SK-N-SH (cell line): ENCODE results near the gene SCN9A. TPM values are rescaled to one million over a fixed set of nuclear protein-coding genes. Genes with fewer than 3 reads are reported as not detected.

Source experiments
- CTCF ChIA-PET: fragments of 300-600, 350-600 bp; formaldehyde crosslinking; extraction: SDS; loops from one replicate; lab custom pipeline; 2021; lab: Yijun Ruan, JAX
- POLR2A ChIA-PET: fragments of 350-600 bp; sonication (Branson Sonifier 250); formaldehyde crosslinking; extraction: SDS; loops from one replicate; lab custom pipeline; 2020; ENCODE audit warnings: antibody characterized with exemption, inconsistent platforms; lab: Yijun Ruan, JAX
- DNase-seq: peaks from one replicate; pipeline ENCODE4 v3.0.0; 2012
- H2AFZ ChIP-seq: fragments of 200-600 bp; sonication (generic); 2 replicates; pipeline ENCODE4 v1.8.1; 2016; ENCODE audit warnings: antibody characterized with exemption, mild to moderate bottlenecking, low read depth
- H3F3A ChIP-seq: fragments of 200-600 bp; sonication (generic); replicated peaks from 2 replicates; pipeline ENCODE3; 2016; ENCODE audit warnings: antibody characterized with exemption, mild to moderate bottlenecking; ENCODE audit not compliant: insufficient read depth
- H3K27ac ChIP-seq, 2 experiments: fragments of 200-500 bp in 1 of 2; fragments of 200-600 bp in 1 of 2; sonication (Bioruptor generic) in 1 of 2; sonication (generic), shearing (Covaris generic) in 1 of 2; 2 replicates each; pipeline versions ENCODE4 v1.5.1 to v1.6.1; 2014 to 2016; ENCODE audit warnings: low read depth in 2 of 2, inconsistent platforms in 1 of 2, low read length in 1 of 2, mild to moderate bottlenecking in 1 of 2, mixed read lengths in 1 of 2
- H3K27me3 ChIP-seq: fragments of 200-600 bp; sonication (generic), shearing (Covaris generic); 2 replicates; pipeline ENCODE4 v1.6.1; 2016; ENCODE audit warnings: mixed run types; ENCODE audit not compliant: insufficient read depth
- H3K36me3 ChIP-seq, 2 experiments: fragments of 200-500 bp in 1 of 2; fragments of 200-600 bp in 1 of 2; sonication (Bioruptor generic) in 1 of 2; sonication (generic) in 1 of 2; replicated peaks in 1 of 2; 2 replicates each; pipeline versions ENCODE3 to v1.5.1; 2014 to 2016; ENCODE audit warnings: low read length in 1 of 2, mild to moderate bottlenecking in 1 of 2; ENCODE audit not compliant: insufficient read depth in 2 of 2, control insufficient read depth in 1 of 2
- H3K4me1 ChIP-seq, 2 experiments: fragments of 200-500 bp in 1 of 2; fragments of 200-600 bp in 1 of 2; sonication (Bioruptor generic) in 1 of 2; sonication (generic), shearing (Covaris generic) in 1 of 2; 2 replicates each; pipeline versions ENCODE4 v1.5.1 to v1.6.1; 2014 to 2016; ENCODE audit warnings: low read depth in 1 of 2, low read length in 1 of 2, mixed run types in 1 of 2; ENCODE audit not compliant: insufficient read depth in 2 of 2, control insufficient read depth in 1 of 2
- H3K4me2 ChIP-seq: fragments of 200-600 bp; sonication (generic), shearing (Covaris generic); 2 replicates; pipeline ENCODE4 v1.6.1; 2017; ENCODE audit warnings: mixed run types
- H3K4me3 ChIP-seq, 2 experiments: fragments of 200-500 bp in 1 of 2; fragments of 200-600 bp in 1 of 2; sonication (Bioruptor generic) in 1 of 2; sonication (generic), shearing (Covaris generic) in 1 of 2; 2 replicates each; pipeline versions ENCODE4 v1.5.1 to v1.8.1; 2014 to 2016; ENCODE audit warnings: low read depth in 2 of 2, inconsistent platforms in 1 of 2, low read length in 1 of 2, mild to moderate bottlenecking in 1 of 2, mixed read lengths in 1 of 2, moderate library complexity in 1 of 2
- H3K79me2 ChIP-seq: fragments of 200-600 bp; sonication (generic); 2 replicates; pipeline ENCODE4 v1.8.1; 2017; ENCODE audit warnings: mild to moderate bottlenecking; ENCODE audit not compliant: insufficient read depth
- H3K9ac ChIP-seq: fragments of 200-600 bp; sonication (generic); 2 replicates; pipeline ENCODE4 v1.6.1; 2017; ENCODE audit warnings: mixed run types
- H3K9me2 ChIP-seq: fragments of 200-600 bp; sonication (generic); 2 replicates; pipeline ENCODE4 v1.6.1; 2017; ENCODE audit warnings: mixed run types
- H3K9me3 ChIP-seq: fragments of 200-600 bp; sonication (generic); 2 replicates; pipeline ENCODE4 v1.6.1; 2017; ENCODE audit warnings: mixed run types, mild to moderate bottlenecking, moderate library complexity
- H4K20me1 ChIP-seq: fragments of 200-600 bp; sonication (generic); 2 replicates; pipeline ENCODE4 v1.6.1; 2017; ENCODE audit warnings: mild to moderate bottlenecking, mixed run types; ENCODE audit not compliant: insufficient read depth
- CHD2 ChIP-seq: fragments of 150-350 bp; IDR thresholded peaks from 2 replicates; pipeline ENCODE4 v1.6.1; 2018; ENCODE audit warnings: low read length; ENCODE audit not compliant: partially characterized antibody
- ELF1 ChIP-seq: IDR thresholded peaks from 2 replicates; pipeline ENCODE4 v1.4.0; 2012
- EZH2phosphoT487 ChIP-seq: fragments of 200-600 bp; sonication (generic); IDR thresholded peaks from 2 replicates; pipeline ENCODE4 v1.6.1; 2017; ENCODE audit warnings: low read depth, mixed run types, mild to moderate bottlenecking, antibody characterized with exemption, moderate library complexity, borderline replicate concordance
- FOSL2 ChIP-seq: IDR thresholded peaks from 2 replicates; pipeline ENCODE4 v1.4.0; 2012; ENCODE audit warnings: low read depth, mild to moderate bottlenecking, moderate library complexity, borderline replicate concordance
- FOXJ3 ChIP-seq: sonication (generic); formaldehyde crosslinking; IDR thresholded peaks from 2 replicates; pipeline ENCODE4 v1.5.1; 2020; ENCODE audit warnings: mild to moderate bottlenecking, missing genetic modification reagents
- FOXM1 ChIP-seq: IDR thresholded peaks from 2 replicates; pipeline ENCODE4 v1.4.0; 2012; ENCODE audit warnings: low read depth, mild to moderate bottlenecking
- GATA2 ChIP-seq: sonication (generic); formaldehyde crosslinking; IDR thresholded peaks from 2 replicates; pipeline ENCODE4 v1.5.0; 2020; ENCODE audit warnings: mild to moderate bottlenecking, missing genetic modification reagents
- JUND ChIP-seq: IDR thresholded peaks from 2 replicates; pipeline ENCODE4 v1.4.0; 2012
- MEF2A ChIP-seq: IDR thresholded peaks from 2 replicates; pipeline ENCODE4 v1.4.0; 2012; ENCODE audit warnings: low read depth, borderline replicate concordance
- MXI1 ChIP-seq: IDR thresholded peaks from 2 replicates; pipeline ENCODE4 v1.6.1; 2012; ENCODE audit warnings: mild to moderate bottlenecking, low read depth, low read length, improper control_type of control experiment
- POLR2AphosphoS5 ChIP-seq: IDR thresholded peaks from 2 replicates; pipeline ENCODE4 v1.6.1; 2012; ENCODE audit warnings: low read depth, low read length
- RAD21 ChIP-seq: IDR thresholded peaks from 2 replicates; pipeline ENCODE4 v1.6.1; 2012; ENCODE audit warnings: mild to moderate bottlenecking, low read length
- RCOR1 ChIP-seq: fragments of 150-350 bp; IDR thresholded peaks from 2 replicates; pipeline ENCODE4 v1.6.1; 2017; ENCODE audit warnings: antibody characterized with exemption, low read length
- TAF1 ChIP-seq: IDR thresholded peaks from 2 replicates; pipeline ENCODE4 v1.6.1; 2012; ENCODE audit warnings: low read depth, mild to moderate bottlenecking, low read length, moderate library complexity, borderline replicate concordance
- TEAD4 ChIP-seq: IDR thresholded peaks from 2 replicates; pipeline ENCODE4 v1.4.0; 2012; ENCODE audit warnings: mild to moderate bottlenecking, borderline replicate concordance; ENCODE audit not compliant: insufficient read depth
- YY1 ChIP-seq: IDR thresholded peaks from 2 replicates; pipeline ENCODE4 v1.4.0; 2012; ENCODE audit warnings: low read depth, mild to moderate bottlenecking
- WGBS: methylation state at CpG from one replicate; pipeline ENCODE4 v1.1.6; 2017; ENCODE audit warnings: low lambda C conversion rate; 5-methylcytosine and 5-hydroxymethylcytosine counted together
- polyA plus RNA-seq, 3 experiments: library from polyadenylated mRNA; depleted of rRNA; stranded (reverse); fragments of >200 nt; gene quantifications; 2 replicates each; pipeline ENCODE4 v1.2.3, GENCODE V29; 2012
- TF ChIP-seq, protein P1 (sequence below): IDR thresholded peaks from 2 replicates; pipeline ENCODE4 v1.4.0; 2012; ENCODE audit warnings: low read depth, borderline replicate concordance
- TF ChIP-seq, protein P2 (sequence below): fragments of 200-600 bp; sonication (generic); IDR thresholded peaks from 2 replicates; pipeline ENCODE4 v1.6.1; 2017; ENCODE audit warnings: antibody characterized with exemption, mild to moderate bottlenecking, moderate library complexity
- TF ChIP-seq, protein P3 (sequence below): IDR thresholded peaks from 2 replicates; pipeline ENCODE4; 2012
- TF ChIP-seq, protein P4 (sequence below): IDR thresholded peaks from 2 replicates; pipeline ENCODE4 v1.6.1; 2012; ENCODE audit warnings: mild to moderate bottlenecking, low read depth, low read length, moderate library complexity

SCN9A gene
- polyA plus RNA-seq, 1 of the 3 experiments (the other 2 are of a cell fraction): 5.9 TPM

DNA sequence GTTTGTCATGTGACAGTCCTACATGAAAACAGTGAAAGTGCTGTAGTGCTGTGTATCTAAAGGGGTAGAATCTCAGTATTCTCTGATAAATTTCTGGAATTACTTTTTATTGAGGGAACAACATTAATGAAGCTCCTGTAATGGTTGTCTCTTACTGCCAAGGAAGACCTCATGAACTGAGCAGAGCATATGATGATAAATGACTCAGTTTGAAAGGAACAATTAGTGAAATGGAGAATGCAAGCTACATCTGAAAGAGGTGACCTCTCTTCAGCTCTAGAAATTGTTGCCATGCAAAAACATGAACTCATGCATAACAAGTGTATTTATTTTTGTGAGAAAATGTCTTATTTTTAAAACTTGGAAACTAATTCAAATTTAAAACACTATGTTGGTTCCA is 93.6 kb downstream of the SCN9A start:
- Histone ChIP-seq H3F3A (no peaks in the 10 kb centered on the region), H3K27me3 (no peaks in the 10 kb centered on the region), H3K9ac (no peak overlapping the region), H3K36me3 (peaks cover 47 to 56% of the 10 kb centered on the region in 2 experiments), H3K27ac (no peak overlapping the region), H3K79me2 (no peaks in the 10 kb centered on the region), H2AFZ (no peak overlapping the region), H3K4me2 (no peak overlapping the region), H3K9me3 (no peaks in the 10 kb centered on the region), H3K4me3 (no peak overlapping the region), H4K20me1 (no peaks in the 10 kb centered on the region), H3K4me1 (no peaks in the 10 kb centered on the region; a peak in 1 of 4 replicates), H3K9me2 (no peaks in the 10 kb centered on the region)
- TF ChIP-seq POLR2AphosphoS5 (no peak), TEAD4 (no peak), GATA2 (CRISPR knock-in tag) (no peak), ELF1 (no peak), YY1 (no peak), TAF1 (no peak), MEF2A (no peak), CHD2 (no peak), FOXM1 (no peak), FOXJ3 (CRISPR knock-in tag) (no peak), RAD21 (no peak), EZH2phosphoT487 (no peak), MXI1 (no peak)
- TF ChIP-seq, protein P1, sequence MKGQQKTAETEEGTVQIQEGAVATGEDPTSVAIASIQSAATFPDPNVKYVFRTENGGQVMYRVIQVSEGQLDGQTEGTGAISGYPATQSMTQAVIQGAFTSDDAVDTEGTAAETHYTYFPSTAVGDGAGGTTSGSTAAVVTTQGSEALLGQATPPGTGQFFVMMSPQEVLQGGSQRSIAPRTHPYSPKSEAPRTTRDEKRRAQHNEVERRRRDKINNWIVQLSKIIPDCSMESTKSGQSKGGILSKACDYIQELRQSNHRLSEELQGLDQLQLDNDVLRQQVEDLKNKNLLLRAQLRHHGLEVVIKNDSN: no peak
- TF ChIP-seq, protein P2, sequence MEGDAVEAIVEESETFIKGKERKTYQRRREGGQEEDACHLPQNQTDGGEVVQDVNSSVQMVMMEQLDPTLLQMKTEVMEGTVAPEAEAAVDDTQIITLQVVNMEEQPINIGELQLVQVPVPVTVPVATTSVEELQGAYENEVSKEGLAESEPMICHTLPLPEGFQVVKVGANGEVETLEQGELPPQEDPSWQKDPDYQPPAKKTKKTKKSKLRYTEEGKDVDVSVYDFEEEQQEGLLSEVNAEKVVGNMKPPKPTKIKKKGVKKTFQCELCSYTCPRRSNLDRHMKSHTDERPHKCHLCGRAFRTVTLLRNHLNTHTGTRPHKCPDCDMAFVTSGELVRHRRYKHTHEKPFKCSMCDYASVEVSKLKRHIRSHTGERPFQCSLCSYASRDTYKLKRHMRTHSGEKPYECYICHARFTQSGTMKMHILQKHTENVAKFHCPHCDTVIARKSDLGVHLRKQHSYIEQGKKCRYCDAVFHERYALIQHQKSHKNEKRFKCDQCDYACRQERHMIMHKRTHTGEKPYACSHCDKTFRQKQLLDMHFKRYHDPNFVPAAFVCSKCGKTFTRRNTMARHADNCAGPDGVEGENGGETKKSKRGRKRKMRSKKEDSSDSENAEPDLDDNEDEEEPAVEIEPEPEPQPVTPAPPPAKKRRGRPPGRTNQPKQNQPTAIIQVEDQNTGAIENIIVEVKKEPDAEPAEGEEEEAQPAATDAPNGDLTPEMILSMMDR: no peak
- TF ChIP-seq, protein P3, sequence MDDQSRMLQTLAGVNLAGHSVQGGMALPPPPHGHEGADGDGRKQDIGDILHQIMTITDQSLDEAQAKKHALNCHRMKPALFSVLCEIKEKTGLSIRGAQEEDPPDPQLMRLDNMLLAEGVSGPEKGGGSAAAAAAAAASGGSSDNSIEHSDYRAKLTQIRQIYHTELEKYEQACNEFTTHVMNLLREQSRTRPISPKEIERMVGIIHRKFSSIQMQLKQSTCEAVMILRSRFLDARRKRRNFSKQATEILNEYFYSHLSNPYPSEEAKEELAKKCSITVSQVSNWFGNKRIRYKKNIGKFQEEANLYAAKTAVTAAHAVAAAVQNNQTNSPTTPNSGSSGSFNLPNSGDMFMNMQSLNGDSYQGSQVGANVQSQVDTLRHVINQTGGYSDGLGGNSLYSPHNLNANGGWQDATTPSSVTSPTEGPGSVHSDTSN: no peak
- CTCF ChIA-PET: no interaction called here
- POLR2A ChIA-PET: no interaction called here
- no peak for DNase-seq

DNA sequence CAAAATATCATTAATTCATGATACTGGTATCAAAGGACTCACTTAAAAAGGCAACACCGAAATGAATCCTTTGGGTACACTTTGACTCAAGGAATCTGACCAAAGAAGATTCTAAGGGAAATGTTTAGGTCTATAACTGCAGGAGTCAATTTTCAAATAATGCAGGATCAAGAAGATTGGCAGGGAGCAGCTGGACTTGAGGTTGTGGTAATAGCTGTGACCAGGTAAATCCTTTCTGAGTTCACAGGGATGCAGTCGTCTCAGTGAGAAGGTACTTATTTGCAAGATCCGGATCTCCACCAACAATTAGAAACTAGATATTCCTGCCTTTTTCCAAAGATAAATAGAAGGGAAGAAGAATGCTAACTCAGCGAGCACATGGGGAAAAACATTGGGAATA is 96.9 kb downstream of the SCN9A start:
- Histone ChIP-seq H3K4me3 (no peak overlapping the region), H3K79me2 (no peaks in the 10 kb centered on the region), H3K4me2 (no peak overlapping the region), H3K9me3 (no peaks in the 10 kb centered on the region), H3F3A (no peaks in the 10 kb centered on the region), H2AFZ (no peak overlapping the region), H3K27me3 (no peaks in the 10 kb centered on the region), H3K9ac (no peak overlapping the region), H4K20me1 (no peaks in the 10 kb centered on the region), H3K9me2 (no peaks in the 10 kb centered on the region), H3K27ac (no peak overlapping the region), H3K36me3 (peaks cover 36 to 58% of the 10 kb centered on the region in 2 experiments), H3K4me1 (no peaks in the 10 kb centered on the region; a peak in 1 of 4 replicates)
- WGBS: 91% methylated on average over 4 of the region's 4 CpGs
- DNase-seq: no peak
- POLR2A ChIA-PET: no interaction called here
- CTCF ChIA-PET: no interaction called here
- TF ChIP-seq, protein P3: no peak
- TF ChIP-seq, protein P4, sequence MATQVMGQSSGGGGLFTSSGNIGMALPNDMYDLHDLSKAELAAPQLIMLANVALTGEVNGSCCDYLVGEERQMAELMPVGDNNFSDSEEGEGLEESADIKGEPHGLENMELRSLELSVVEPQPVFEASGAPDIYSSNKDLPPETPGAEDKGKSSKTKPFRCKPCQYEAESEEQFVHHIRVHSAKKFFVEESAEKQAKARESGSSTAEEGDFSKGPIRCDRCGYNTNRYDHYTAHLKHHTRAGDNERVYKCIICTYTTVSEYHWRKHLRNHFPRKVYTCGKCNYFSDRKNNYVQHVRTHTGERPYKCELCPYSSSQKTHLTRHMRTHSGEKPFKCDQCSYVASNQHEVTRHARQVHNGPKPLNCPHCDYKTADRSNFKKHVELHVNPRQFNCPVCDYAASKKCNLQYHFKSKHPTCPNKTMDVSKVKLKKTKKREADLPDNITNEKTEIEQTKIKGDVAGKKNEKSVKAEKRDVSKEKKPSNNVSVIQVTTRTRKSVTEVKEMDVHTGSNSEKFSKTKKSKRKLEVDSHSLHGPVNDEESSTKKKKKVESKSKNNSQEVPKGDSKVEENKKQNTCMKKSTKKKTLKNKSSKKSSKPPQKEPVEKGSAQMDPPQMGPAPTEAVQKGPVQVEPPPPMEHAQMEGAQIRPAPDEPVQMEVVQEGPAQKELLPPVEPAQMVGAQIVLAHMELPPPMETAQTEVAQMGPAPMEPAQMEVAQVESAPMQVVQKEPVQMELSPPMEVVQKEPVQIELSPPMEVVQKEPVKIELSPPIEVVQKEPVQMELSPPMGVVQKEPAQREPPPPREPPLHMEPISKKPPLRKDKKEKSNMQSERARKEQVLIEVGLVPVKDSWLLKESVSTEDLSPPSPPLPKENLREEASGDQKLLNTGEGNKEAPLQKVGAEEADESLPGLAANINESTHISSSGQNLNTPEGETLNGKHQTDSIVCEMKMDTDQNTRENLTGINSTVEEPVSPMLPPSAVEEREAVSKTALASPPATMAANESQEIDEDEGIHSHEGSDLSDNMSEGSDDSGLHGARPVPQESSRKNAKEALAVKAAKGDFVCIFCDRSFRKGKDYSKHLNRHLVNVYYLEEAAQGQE: no peak
- TF ChIP-seq FOSL2 (no peak), RCOR1 (no peak), JUND (no peak), GATA2 (CRISPR knock-in tag) (no peak), ELF1 (no peak)
